Measurements from ENCODE around the gene RBPMS2. TPM values are rescaled to one million over a fixed set of nuclear protein-coding genes. Genes with fewer than 3 reads are reported as not detected.

RBPMS2 gene
- polyA plus RNA-seq, 1 donor (not counting 4 experiments of a cell fraction or from before 2014, with no cell fraction given): not detected

GRCh38 chr15:64776402-64776786 lies 1.0 kb upstream of the RBPMS2 start:
- DNase-seq (ENCODE audit: low read depth, low spot score): no peak
- H3K4me1 ChIP-seq (ENCODE audit: control insufficient read depth, extremely low read depth, insufficient read depth, low read length): no peaks in the 10 kb centered on the region
- TF ChIP-seq EZH2 (IDR thresholded peaks at IDR 0.05; ENCODE audit: low read length) (no peak), CTCF (optimal IDR thresholded peaks at IDR 0.05 in 1 of 3, IDR thresholded peaks at IDR 0.05 in 1 of 3, conservative IDR thresholded peaks at IDR 0.05 in 1 of 3; ENCODE audit: extremely low read depth in 1 of 3, insufficient read depth in 2 of 3, low read length in 3 of 3) (no peak)
- no peak overlapping the region for H3K27ac ChIP-seq (ENCODE audit: control insufficient read depth, insufficient read depth, low read length)
- no peak for FAIRE-seq
- dilution Hi-C loops (cut with MboI; ENCODE audit: extremely low pct_ligation_motif_present, low sequenced_read_pairs): no loop called here
- no peak overlapping the region for H3K4me2 ChIP-seq (ENCODE audit: control insufficient read depth, extremely low read depth, insufficient read depth, low read depth, low read length)
- peaks cover 59% of the 10 kb centered on the region for H3K27me3 ChIP-seq (ENCODE audit: control insufficient read depth, extremely low read depth, insufficient read depth, low read length)
- H2AFZ ChIP-seq (ENCODE audit: control insufficient read depth, low read length): no peak overlapping the region
- no peaks in the 10 kb centered on the region for H3K36me3 ChIP-seq (ENCODE audit: control insufficient read depth in 2 of 2, extremely low read depth in 1 of 2, insufficient read depth in 2 of 2, low read length in 2 of 2)
- H3K79me2 ChIP-seq (ENCODE audit: control insufficient read depth, insufficient read depth, low read length): no peaks in the 10 kb centered on the region
- H4K20me1 ChIP-seq (ENCODE audit: control insufficient read depth, extremely low read depth, insufficient read depth, low read length): no peaks in the 10 kb centered on the region
- H3K9me3 ChIP-seq (ENCODE audit: control insufficient read depth, low read depth, low read length): no peaks in the 10 kb centered on the region
- no peaks in the 10 kb centered on the region for H3K9me1 ChIP-seq (ENCODE audit: control insufficient read depth, extremely low read depth, insufficient read depth, low read length)
- no peak overlapping the region for H3K4me3 ChIP-seq (ENCODE audit: control insufficient read depth in 2 of 3, extremely low read depth in 1 of 3, insufficient read depth in 2 of 3, low read depth in 1 of 3, low read length in 3 of 3)
- H3K9ac ChIP-seq (ENCODE audit: control insufficient read depth, extremely low read depth, insufficient read depth, low read length): no peak overlapping the region

GRCh38 chr15:64774629-64775493 lies 528 bp downstream of the RBPMS2 start:
- Histone ChIP-seq H3K4me2 (ENCODE audit: control insufficient read depth, extremely low read depth, insufficient read depth, low read depth, low read length) (peak overlapping the region; percentile 45), H3K27ac (ENCODE audit: control insufficient read depth, insufficient read depth, low read length) (no peak overlapping the region), H3K27me3 (ENCODE audit: control insufficient read depth, extremely low read depth, insufficient read depth, low read length) (peaks cover 59% of the 10 kb centered on the region), H3K4me3 (ENCODE audit: control insufficient read depth in 2 of 3, extremely low read depth in 1 of 3, insufficient read depth in 2 of 3, low read depth in 1 of 3, low read length in 3 of 3) (peak overlapping the region in 2 of 3 experiments; percentile 20 to 35), H2AFZ (ENCODE audit: control insufficient read depth, low read length) (no peak overlapping the region), H3K9me3 (ENCODE audit: control insufficient read depth, low read depth, low read length) (no peaks in the 10 kb centered on the region), H3K36me3 (ENCODE audit: control insufficient read depth in 2 of 2, extremely low read depth in 1 of 2, insufficient read depth in 2 of 2, low read length in 2 of 2) (no peaks in the 10 kb centered on the region), H3K9me1 (ENCODE audit: control insufficient read depth, extremely low read depth, insufficient read depth, low read length) (no peaks in the 10 kb centered on the region), H3K9ac (ENCODE audit: control insufficient read depth, extremely low read depth, insufficient read depth, low read length) (no peak overlapping the region), H3K79me2 (ENCODE audit: control insufficient read depth, insufficient read depth, low read length) (no peaks in the 10 kb centered on the region), H4K20me1 (ENCODE audit: control insufficient read depth, extremely low read depth, insufficient read depth, low read length) (no peaks in the 10 kb centered on the region), H3K4me1 (ENCODE audit: control insufficient read depth, extremely low read depth, insufficient read depth, low read length) (no peaks in the 10 kb centered on the region)
- no peak for FAIRE-seq
- no peak for DNase-seq (ENCODE audit: low read depth, low spot score)
- dilution Hi-C loops (cut with MboI; ENCODE audit: extremely low pct_ligation_motif_present, low sequenced_read_pairs): no loop called here
- peak; percentile 63 for TF ChIP-seq EZH2 (IDR thresholded peaks at IDR 0.05; ENCODE audit: low read length)
- no peak for TF ChIP-seq CTCF (optimal IDR thresholded peaks at IDR 0.05 in 1 of 3, IDR thresholded peaks at IDR 0.05 in 1 of 3, conservative IDR thresholded peaks at IDR 0.05 in 1 of 3; ENCODE audit: extremely low read depth in 1 of 3, insufficient read depth in 2 of 3, low read length in 3 of 3)

Measured in keratinocyte (primary cell).